H1 (cell line): ENCODE data around the gene CD244.

Source experiments
- CTCF ChIP-seq, 3 experiments: IDR thresholded peaks; 1 replicate in 2 of 3; 2 replicates in 1 of 3; pipeline versions ENCODE4 v1.5.1 to v1.6.1; 2011; ENCODE audit warnings: low read length in 3 of 3, mild to moderate bottlenecking in 3 of 3, inconsistent platforms in 2 of 3, low read depth in 1 of 3, moderate library complexity in 1 of 3; ENCODE audit not compliant: insufficient read depth in 1 of 3; ENCODE audit errors: control extremely low read depth in 1 of 3
- GABPA ChIP-seq: IDR thresholded peaks from 2 replicates; pipeline ENCODE4 v1.6.1; 2011; ENCODE audit warnings: mild to moderate bottlenecking, low read length, moderate library complexity, borderline replicate concordance; ENCODE audit not compliant: insufficient read depth
- RAD21 ChIP-seq, 2 experiments: IDR thresholded peaks in 1 of 2; conservative IDR thresholded peaks in 1 of 2; 2 replicates each; pipeline ENCODE4 v1.6.1; 2011; ENCODE audit warnings: low read depth in 2 of 2, low read length in 2 of 2, improper control_type of control experiment in 1 of 2, inconsistent platforms in 1 of 2, mild to moderate bottlenecking in 1 of 2, moderate library complexity in 1 of 2
- SUZ12 ChIP-seq: fragments of 200-600 bp; sonication (generic); IDR thresholded peaks from 2 replicates; pipeline ENCODE4 v1.6.1; 2012; ENCODE audit warnings: mild to moderate bottlenecking, inconsistent platforms, low read length, moderate library complexity, mixed read lengths
- YY1 ChIP-seq: IDR thresholded peaks from 2 replicates; pipeline ENCODE4 v1.6.1; 2011; ENCODE audit warnings: low read depth, mild to moderate bottlenecking, low read length

GRCh38 chr1:160862203-160863060 is at the start of gene CD244:
- TF ChIP-seq CTCF (IDR thresholded peaks at IDR 0.05; ENCODE audit: control extremely low read depth in 1 of 3, insufficient read depth in 1 of 3, low read depth in 1 of 3, low read length in 3 of 3) (no peak), RAD21 (IDR thresholded peaks at IDR 0.05 in 1 of 2, conservative IDR thresholded peaks at IDR 0.05 in 1 of 2; ENCODE audit: low read depth in 2 of 2, low read length in 2 of 2) (no peak), GABPA (no peak), SUZ12 (no peak), YY1 (no peak)
